Cerebellar cortex (tissue), 1 donor: Measurements from ENCODE around the gene NOTUM.

Experiments
- DNase-seq: peaks from one replicate; pipeline ENCODE4 v3.0.0-alpha.2; 2015; ENCODE audit warnings: low spot score

NOTUM gene

DNA sequence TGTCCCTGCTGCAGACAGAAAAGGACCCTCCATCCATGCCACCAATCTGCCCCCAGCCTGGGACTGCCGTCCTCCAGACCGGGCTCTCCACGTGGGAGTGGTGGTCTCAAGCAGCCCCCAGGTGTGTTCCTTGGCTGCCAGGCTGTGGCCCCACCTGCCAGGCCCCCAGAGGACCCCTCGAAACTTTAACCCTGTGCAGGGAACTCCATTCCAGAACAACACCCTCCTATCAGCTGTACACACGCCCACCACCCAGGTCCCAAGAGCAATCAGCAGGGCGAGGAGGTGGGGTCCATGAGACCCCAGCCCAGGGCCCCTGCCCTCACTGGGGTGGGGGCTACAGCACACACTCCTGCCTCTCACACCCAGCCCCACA, 25.3 kb downstream of the NOTUM start:
- no peak for DNase-seq

DNA sequence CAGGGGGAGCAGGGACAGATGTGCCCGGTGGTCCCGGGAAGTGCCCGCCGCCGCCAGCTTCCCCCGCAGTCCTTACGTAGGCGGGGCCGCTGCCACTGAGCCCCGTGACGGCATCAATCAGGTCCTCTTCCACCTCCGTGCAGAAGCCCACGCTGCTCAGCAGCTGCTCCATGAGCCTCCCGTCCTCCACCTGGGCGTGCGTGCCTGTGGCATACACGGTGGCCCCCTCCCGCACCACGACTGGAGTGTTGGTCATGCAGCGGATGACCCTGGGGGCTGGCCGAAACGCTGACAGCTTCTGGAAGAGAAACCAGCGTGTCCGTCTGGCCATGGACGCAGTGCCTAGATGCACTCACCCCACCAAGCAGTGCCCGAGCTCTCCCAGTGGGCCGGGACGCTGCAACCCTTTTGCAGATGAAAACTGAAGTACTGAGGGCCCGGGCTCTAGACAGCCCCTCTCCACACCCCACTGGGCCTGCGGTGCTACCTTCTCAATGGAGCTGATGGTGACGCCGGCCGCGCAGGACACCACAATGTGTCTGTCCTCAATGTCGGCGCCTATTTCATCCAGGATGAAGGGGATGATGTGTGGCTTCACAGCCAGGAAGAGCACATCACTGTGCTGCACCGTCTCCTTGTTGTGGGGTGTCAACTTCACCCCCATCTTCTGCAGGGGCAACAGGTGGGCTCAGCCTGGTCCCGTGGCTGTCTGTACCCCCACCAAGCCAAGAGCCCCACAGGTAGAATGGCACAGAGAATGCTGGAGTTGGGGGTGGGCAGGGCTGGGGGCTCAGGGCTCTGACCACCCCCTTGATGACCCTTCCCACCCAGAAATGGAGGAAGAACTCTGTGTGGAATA, 25.9 kb downstream of the NOTUM start:
- DNase-seq, result no peak

DNA sequence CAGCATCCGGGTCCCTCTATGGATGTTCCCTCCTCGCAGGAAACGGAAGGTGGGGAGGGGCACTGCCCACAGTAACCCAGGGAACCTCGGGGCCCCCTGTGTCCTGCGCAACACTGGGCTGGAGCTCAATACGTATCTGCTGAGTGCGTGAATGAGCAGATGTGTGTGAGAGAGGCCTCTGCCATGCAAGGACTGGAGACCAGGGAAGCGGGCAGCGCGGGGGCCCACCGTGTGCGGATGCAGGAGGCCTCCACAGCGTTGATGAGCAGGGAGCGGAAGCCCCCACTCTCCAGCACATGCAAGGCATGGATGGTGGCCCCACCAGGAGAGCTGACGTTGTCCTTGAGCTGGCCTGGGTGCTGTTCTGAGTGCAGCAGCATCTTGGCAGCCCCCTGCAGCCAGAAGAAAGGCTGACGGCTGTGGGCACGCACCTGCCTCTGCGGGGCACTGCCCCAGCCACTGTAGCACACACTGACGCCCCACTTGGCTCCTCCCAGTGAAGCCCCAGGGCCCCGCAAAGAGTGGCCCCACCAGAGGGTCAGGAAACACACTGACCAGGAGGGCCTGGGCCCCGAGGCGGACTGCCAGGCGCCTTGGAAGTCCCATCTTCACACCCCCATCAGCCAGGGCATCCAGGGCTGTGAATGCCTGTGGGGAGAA, 26.8 kb downstream of the NOTUM start:
- no peak for DNase-seq

DNA sequence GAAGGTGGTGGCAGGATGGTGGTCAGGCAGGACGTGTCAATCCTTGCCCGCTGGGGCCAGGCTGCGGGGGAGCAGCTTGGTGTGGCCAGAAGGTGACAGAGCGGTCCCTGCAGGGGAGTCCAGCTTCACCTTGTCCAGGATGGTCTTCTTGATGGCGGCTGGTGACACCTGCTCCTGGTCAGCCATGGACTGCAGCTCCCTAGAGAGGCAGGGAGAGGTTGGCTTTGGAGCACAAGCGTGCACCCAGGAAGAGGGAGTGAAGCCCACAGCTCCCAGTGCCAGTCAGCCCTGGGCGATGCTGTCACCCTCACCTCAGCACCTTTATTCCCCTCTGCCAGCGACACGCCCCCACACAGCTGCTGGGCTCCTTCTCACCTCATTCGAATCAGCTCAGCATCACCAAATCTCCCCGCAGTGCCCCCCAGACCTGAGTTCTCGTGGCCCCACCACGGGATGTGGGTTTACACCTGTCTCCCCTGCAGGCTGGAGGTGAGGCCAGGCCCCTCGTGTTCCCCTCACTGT, 27.7 kb downstream of the NOTUM start:
- DNase-seq, result no peak

DNA sequence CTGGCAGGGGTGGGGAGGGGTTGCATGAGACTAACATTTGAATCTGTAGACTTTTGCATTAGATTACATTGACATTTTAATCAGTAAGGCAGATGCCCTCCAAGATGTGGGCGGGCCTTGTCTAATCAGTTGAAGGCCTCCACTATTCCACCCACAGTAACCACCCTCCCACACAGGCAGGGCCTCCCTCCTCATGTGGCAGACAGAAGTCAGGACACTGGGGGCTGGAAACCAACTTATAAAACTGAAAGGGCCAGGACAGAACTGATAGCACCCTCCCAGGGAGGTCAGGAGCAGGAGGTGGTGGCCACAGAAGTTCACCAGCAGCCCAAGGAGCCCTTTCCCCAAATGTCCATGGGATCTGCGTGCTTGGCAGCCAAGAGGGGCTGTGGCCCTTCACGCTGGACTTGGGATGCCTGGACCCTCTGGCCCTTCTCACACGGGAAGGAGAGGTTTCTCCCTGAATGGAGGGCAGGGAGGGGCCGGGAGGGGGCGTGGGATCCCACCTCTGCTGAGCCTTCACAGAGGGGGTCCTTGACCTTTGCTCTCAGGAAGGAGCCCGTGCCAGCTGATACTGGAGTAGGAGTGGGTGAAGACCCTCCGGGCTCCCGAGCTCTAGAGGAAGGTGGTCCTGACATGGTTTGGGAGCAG, 28.5 kb downstream of the NOTUM start:
- DNase-seq, result no peak

DNA sequence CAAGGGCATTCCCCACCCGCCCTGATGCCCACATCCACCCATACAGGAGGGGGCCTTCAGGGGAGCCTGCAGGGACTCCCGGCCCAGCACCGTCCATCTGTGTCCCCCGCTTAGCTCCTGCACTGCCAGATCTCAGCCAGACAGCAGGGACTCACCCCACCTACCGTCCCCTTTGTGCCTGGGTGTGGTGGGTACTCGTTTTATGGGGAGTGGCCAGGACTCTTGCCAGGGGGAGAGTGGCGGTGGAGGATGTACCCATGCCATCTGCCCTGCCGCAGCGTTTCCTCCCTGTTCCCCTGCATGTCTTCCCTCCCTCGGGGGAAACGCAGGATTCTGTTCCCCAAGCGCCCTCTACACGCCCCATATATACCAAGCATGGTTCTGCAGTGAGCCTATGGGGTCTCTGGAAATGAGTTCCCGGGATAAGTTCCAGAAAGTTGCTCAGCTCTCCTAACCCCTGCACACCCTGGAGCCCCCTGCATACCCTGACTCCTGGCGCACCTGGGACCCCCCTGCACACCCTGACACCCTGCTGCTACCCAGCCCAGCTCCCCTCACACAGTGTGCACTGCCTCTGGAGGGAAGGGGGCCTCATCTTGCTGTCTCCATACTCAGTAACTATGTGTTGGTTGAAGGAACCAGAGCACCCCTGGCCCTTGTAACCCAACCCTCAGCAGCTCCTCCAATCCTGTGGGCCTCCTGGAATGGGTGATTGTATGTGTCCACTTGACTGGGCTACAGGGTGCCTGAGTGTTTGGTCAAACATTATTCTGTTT, 29.2 kb downstream of the NOTUM start:
- DNase-seq, result no peak

DNA sequence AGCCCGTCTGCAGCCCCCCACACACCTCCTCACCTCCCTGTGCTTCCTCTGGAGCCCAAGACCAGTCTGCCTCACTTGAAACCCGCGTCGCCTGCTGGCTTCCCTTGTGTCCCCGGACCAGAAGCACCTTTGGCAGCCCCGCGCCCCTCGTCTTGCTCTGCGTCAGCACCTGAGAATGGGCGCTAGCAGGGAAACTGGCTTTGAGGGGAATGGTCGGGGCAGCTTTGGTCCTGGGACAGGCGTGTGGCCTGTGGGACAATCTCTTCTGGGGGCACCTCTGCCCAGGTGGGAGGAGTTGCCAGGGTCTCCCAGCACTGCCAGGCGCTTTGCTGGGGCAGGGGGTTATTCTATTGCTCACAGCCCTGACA, 29.8 kb downstream of the NOTUM start:
- DNase-seq, result no peak

DNA sequence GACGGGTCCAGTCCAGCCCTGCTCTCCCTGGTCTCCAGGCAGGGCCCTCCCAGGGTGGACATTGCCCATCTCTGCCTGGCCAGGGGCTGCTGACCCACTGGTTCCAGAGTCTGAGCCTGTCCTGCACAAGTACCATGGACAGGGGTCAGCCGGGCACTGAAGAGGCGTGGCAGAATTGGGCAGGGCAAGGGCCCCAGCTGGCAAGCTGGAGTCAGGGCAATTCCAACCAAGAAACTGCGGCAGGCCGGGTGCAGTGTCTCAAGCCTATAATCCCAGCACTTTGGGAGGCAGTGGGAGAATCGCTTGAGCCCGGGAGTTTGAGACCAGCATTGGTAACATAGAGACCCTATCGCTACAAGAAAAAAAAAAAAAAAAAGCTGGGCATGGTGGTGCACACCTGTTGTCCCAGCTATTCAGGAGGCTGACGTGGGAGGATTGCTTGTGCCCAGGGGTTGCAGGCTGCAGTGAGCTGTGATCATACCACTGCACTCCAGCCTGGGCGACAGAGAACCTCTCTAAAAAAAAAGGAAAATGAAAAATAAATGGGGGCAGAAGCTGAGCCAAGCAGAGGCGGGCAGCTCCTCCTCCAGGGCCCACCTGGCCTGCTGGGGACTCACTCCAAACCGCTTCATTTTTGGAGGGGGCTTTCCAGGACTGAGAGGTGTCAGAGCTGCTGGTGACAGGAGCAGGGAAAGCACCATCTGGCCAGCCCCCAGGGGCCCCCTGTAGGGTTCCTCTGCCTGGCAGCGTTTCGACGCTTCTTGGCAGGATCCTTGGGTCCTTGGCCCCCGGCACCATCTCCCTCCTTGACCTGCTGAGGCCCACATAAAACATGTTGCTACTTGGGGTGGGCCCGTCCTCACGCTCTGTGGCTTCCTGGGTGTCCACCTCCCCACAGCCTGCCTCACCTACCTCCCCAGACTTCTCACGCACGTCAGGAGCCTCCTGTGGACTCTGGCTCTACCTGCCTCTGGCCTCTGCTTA, 30.6 kb downstream of the NOTUM start:
- no peak for DNase-seq

DNA sequence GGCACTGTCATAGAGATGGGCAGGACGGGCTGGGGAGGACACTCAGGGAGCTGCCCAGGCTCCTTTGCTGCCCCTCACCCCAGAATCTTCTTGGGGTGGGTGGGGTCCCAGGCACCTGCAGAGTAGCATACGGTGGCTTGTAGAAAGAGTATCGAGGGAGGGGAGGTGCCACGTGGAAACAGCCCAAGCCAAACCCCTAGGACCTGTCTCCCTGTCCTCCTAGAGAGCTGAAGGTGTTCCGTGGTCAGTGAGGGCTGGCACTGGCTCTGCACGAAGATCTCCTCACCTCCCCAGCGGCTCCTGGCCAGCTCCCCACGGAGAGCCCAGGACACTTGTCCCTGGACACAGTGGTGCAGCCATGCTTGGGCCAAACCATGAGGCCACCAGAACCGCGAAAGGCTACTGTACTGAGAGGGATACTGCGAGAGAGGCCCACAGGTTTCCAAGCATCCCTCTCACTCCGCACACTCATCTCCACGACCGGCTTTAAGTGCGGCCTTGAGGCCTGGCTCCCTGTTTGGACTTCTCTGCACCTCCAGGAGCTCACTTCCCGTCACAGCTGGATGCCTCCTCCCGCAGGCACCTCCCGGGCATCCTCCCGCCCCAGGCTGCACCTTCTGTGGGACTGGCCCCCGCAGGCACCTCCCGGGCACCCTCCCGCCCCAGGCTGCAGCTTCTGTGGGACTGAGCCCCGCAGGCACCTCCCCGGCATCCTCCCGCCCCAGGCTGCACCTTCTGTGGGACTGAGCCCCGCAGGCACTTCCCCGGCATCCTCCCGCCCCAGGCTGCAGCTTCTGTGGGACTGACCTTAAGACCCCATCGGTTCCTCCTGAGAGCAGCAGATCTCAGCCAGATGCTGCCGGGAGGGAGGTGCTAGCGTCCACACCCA, 31.5 kb downstream of the NOTUM start:
- no peak for DNase-seq

DNA sequence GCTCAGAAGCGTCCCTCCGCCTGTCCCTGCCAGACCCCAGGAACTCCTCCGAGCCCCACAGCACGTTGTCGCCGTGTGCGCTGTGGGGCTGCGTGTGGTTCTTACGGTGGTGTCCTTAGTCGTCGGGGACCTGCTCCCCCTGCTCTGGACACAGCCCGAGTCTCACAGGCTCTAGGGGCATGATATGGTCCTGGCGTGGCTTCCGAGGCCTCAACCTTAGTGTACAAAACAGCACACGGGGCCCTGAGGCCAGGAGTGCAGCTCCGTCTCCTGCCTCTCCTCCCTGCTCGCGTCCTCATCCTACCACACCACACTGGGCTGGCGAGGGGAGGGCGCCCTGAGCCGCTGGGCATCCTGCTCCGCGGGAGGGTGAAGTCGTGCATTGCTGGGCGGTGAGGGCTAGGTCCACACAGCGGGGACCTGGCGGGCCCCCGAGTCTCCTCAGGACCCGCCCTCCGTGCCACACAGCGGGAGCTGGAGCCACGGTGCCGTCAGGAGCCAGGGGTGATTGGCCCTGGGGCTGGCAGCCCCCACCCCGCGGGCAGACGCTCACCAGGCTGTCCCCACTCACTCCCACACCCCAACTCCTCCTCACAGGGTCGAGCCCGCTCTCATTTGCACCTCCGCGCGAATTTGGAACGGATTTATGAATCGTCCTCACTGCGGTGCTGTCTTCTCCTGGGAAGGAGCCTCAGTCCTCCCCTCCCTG, 32.3 kb downstream of the NOTUM start:
- no peak for DNase-seq

DNA sequence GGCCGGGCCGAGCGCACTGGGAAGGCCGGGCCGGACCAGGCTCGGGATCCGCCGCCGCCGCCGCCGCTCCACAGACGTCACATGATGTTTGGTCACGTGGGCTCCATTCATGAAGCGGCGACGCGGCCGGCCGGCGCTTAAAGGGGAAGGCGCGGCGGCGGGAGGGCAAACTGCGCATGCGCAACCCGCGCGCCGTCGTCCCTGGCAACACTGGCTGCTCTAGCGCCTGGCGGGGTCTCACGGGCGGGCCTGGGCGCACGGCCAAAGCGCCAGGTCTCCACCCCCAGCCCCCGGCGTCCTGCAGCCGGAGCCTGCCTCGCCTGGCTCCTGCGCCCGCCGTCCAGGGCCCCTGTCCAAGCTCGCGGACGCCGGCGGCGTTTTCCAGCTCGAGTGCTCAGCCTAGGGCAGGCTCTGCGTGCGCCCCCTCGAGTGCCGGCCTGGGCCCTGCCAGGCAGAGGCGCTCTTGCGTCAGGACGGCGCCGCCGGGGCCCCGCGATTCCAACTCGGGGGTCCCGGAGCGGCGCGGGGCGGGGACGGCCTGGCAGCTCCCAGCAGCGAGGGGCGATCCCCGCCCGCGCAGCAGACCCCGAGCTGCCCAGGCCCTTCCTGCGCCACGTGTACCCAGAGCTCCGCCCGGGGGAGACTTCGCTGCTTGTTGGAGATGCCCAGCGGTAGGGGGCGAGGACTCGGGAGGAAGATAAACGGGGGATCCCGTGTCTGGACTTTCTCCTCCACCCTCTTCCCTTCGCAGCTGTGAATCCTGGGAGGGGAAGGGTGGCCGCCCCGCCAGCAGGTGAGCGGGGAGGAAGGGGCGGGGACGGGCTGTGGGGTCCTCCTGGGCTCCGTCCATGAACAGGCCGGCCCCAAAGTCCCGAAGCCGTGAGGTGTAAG, 33.1 kb downstream of the NOTUM start, which contains the start of gene MAFG:
MAFG (minus strand) TSS at position 83 of the 891 bp plus-strand sequence. CDS start 4,550 bp downstream, outside the sequence.
- peak; percentile 93 for DNase-seq

DNA sequence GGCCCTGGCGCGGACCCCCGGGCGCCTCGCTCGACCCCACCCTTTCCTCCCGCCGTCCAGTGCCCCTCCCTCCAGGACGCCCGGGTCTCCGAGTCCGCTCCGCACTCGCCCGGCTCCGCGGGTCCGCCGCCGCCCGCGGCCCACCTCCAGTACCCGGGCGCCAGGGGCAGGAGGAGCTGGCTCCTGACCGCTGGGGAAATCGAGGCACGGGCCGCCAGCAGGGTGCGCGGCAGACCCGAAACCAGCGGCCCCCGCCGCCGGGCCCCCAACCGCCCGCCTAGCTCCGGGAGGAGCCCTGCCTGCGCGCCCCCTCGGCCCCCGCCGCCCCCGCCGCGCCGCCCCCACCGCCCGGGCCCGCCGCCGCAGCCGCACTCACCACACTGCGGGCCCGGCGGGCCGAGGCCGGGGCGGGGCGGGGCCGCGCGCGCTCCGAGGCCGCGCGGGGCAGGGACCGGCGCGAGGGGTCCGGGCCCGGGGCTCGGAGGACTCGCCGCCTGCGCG, 33.8 kb downstream of the NOTUM start:
- no peak for DNase-seq

DNA sequence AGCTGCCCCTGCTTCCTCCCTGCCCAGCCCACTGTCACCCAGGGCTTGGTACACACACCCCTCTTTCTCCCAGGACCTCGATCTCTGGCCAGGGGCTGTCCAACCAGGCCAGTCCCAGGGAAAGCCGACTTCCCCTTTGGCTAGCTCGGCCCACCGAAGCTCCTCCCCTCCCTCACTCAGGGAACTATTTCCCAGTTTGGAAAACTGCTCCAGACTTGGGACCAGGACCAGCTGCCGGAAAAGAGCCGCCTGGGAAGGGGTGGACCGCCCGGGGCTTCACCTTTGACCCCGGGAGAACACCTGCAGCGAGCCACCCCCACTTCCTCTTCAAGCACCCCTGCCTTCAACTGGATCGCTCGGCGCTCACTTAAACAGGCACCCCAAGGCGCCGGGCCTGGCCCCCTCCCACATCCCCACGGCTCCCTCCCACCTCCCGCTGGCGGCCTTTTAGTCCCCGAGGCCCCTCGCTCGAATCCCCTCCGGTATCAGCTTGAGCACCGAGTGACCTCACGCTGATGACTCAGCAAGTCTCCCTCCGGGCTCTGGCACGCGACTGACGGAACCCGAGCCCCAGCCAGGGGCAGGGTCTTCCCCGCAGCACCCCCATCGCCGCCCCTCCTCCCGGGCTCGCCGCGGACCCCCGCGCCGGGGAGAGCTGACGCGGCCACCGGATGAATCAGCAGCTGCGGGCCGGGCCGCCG, 34.4 kb downstream of the NOTUM start:
- peak; percentile 76 for DNase-seq

DNA sequence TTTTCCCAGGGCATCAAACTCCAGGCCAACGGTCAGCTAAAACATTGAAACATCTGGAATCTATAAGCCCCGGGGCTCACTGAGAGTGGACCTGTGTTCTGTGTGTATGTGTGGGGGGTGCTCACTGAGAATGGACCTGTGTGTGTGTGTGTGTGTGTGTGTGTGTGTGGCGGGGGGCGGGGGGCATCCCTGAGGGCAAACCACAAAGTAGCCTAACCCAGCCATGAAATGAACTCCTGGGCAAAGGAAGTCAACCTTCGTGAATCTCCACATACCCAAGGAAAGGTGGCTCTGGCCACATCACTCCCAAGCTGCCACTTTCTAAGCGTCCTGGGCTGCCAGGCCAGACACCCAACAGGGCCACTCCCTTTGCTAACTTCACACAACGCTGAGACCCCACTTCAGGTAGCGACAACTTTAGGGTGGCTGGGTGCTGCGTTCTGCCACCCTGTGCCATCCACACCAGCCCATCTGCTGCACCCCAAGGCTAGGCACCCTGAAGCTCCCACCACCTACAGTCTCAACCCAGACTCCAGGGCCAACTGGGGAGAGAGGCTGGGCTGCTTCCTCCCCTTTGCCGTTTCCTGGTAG, 35.0 kb downstream of the NOTUM start:
- no peak for DNase-seq

DNA sequence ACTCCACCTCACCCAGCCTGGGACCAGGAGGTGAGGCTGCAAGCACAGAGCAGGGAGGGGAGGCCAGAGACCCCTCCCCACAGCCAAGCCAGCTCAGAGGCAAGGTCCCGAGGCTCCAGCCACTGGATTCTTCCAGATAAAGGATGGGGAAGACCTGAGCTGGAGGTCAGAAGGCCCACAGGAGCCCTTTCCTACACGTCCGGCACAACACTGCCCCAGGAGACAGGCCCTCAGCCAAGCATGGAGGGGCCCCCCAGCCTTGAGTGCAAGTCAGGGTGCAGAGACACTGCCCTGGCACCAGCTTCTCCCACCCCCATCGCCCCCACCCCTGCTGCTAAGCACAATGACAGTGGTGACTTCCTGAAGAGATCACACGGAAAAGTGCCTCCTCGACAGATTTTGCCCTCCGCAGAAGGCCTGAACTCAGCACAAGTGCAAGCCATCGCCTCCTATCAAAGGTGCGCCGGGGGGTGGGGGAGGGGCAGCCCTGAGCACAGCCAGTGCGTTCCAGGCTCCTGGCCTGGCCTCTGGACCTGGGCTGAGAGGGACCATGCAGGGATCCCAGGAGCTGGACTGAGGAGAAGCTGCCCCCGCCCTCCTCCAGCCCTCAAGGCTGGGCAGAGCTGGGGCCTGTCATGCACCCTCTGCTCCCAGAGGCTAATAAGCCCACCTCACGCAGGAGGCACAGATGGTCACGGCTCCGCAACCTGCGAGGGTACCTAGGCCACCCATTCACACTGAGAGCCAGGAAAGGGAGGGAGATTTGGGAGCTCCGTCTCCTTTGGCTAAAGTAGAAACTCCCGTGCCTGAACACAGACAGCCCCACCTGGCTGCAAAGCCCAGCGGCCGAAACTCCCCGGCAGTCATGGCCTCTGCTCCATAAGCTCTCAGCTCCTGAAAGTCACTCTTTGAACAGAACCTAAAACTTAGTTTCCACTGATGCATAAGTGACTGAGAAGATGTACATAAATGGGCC, 36.1 kb downstream of the NOTUM start:
- no peak for DNase-seq
